ENCODE data around the gene FOXP1. TPM values are rescaled to one million over a fixed set of nuclear protein-coding genes. Genes with fewer than 3 reads are reported as not detected.
"Not testable (repeated sequence)": the region's sequence is repeated elsewhere in the genome, so short reads cannot be mapped to it uniquely, and the experiment has no call there.

The FOXP1 gene
- polyA plus RNA-seq, 4 donors, result 16.0 to 45.3 (median 39.0) TPM

DNA sequence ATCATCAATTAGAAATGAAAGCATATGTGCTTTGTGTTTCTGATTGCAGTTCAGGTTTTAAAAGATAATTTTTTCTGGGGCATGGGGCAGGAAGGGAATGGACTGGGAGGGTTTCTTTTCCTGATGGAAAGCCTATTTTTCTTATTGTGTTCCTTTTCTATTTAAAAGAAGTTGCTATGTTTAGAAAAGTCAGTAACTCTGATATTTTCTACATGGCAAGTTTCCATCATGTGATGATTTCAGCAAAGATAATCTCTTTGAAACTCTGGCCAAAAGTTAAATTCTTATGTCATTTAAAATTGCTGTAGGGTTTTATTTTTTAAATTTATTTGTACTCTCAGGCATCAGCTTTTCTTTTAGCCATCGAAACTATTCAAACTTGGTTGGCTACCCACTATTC lies 601.2 kb downstream of the FOXP1 start:
- DNase-seq (ENCODE audit: low read depth in 4 of 4, low spot score in 3 of 4), result no peak

DNA sequence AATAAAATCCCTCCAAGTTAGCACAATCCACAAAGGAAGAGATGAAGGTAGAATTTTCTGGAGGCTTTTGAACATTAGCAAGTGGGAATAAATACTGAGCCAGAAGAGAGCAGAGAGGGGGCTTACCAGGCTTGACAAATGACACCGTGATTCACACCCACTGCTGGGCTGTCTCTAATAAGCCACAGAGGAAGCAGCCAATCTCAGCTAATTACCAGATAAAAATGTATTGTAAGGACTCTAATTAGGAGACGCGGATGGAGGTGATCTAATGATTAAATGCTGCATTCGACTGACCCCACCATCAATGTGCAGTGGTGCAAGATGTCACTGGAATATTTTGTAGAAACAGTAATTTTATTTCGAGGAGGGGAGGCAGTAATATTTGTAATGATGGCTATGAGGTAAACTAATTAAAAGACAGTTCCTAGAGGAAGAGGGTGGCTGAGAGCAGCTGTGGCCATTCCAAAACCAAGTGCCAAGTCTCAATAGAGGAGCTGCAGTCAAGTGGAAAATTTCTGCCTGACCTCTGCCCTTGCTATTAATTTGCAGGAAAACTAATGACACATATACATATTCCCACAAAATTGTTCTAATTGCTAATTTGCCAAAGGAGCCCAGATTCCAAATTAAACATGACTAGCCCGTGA lies 602.2 kb downstream of the FOXP1 start:
- no peak for DNase-seq (ENCODE audit: low read depth in 4 of 4, low spot score in 3 of 4)

DNA sequence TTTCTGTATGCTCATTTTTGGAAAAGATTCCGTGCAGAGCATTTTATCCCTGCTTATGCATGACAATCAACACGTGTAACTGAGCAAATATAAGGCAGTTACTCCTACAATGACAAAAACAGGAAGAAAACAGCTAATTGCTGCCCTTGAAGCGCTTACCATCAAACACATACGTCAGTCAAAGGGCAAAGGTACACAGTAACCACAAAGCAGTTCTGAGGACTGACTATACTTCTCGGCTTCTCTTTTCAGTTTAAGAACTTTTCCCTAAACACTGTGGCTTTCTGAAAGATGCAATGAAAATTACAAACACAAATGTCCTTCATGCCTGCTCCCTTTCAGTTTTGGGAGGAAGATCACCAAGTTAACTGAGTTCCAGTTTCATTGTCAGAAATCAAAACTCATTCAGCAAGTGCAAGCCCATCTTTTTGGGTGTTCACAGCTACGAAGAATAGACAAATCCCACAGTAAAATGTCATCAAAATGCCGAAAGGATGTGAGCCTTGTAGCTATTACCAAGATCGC lies 602.8 kb downstream of the FOXP1 start:
- no peak for DNase-seq (ENCODE audit: low read depth in 4 of 4, low spot score in 3 of 4)

DNA sequence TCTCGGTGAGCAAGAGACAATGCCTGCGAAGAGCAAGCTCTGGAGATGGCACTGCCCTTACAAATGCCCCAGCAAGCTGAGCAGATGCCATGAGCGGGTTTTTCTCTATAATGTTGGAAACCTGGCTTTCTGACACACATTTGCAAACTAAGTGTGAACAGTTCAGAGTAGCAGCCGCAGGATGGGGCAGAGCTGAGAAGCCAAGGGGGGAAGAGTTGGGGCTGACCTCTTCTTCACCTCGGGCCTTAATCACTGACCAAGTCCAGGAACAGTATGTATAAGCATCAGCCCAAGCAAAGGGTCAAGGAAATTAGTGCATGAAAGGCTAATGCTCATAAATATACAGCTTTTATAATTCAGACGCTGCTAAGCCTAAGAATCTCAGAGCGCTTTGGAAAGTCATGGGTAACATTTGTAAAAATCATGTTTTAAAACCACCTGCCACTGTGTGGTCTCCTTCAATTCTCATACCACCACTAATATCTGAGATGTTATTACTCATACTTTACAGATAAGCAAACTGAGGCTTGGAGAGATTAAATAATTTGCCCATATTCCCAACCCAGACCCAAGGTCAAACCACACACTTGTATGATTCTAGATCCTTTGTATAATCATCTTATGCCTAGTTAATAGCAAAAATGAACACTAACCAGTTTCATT lies 603.4 kb downstream of the FOXP1 start:
- no peak for DNase-seq (ENCODE audit: low read depth in 4 of 4, low spot score in 3 of 4)

DNA sequence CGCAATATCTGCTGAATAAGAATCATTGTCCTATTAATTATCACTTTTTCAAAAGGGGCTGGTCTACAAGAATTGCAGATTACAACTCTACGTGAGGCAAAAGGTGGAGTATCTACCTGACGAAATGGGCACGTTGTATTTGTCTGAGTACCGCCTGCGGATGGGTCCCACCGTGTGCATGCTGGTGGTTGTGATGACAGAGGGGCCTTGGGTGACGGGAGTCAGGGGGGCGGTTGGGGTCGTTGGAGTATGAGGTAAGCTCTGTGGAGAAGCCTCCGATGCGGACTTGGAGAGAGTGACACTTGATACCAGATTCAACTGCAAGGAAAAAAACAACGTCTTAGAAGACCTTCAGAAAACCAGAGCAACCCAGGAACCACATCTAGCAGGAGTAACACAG lies 605.8 kb downstream of the FOXP1 start:
- no peak for DNase-seq (ENCODE audit: low read depth in 4 of 4, low spot score in 3 of 4)

DNA sequence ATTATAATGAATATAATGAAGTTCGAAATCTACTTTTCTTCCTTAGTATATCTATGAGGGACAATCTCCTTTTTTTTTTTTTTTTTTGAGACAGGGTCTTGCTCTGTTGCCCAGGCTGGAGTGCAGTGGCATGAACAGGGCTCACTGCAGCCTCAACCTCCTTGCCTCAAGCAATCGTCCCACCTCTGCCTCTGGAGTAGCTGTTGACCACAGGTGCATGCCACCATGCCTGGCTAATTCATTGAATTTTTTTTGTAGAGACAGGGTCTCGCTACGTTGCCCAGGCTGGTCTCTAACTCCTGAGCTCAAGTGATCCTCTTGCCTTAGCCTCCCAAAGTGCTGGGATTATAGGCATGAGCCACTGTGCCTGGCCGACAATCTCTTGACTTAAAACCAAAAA lies 607.5 kb downstream of the FOXP1 start:
- DNase-seq (ENCODE audit: low read depth in 4 of 4, low spot score in 3 of 4), result not testable (repeated sequence)

DNA sequence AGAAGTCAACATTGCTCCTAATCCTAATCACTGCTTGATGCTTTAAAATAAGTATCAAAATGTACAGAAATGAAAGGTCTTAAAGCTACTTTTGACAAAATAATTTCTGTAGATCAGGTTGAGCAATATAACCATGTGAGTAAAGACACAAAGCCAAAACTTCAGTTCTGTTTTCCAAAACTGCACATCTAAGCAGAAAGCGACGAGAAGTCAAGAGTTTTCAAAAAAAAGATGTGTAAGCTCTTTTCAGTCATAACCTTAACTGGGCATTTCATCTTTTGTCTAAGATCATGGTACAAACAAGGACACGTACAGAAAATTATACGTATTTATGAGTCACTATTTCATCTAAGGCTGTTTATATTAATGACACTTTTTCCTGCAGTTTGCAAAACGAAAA lies 608.8 kb downstream of the FOXP1 start:
- DNase-seq (ENCODE audit: low read depth in 4 of 4, low spot score in 3 of 4), result no peak

DNA sequence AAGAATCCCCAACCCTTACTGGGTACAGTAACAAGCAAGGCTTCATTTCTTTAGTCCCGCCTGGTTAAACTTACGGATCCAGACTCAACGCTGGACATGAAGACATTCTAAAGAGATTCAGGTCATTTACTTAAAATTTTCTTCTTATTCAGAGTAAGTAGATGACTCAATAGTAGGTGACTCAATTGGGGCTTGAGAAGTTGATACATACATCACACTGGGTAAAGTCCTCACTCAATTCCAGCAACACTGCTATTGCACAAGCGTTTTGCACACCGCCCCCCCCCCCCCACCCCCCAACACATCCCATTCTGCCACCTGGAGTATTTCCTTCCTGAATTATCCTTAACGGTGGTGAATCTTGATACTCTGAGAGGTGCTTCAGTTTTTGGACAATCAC lies 610.0 kb downstream of the FOXP1 start:
- no peak for DNase-seq (ENCODE audit: low read depth in 4 of 4, low spot score in 3 of 4)

DNA sequence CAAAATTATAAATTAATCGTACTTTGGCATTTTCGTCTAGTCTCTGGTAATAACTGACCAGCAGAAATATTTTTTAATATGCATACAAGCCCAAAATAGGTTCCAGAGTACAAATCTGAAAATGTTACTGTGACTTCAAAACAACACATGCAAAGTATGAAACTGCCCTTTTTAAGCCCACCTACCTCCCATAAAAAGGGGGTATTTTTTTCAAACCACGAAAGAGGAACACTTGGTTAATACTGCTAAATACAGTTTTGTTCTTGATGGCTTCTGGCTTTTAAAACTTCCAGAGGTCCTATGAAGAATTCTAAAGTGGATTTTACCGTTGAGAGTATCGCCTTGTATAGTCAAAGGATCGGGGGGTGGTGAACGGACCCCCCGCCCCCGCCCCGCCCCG lies 610.7 kb downstream of the FOXP1 start:
- DNase-seq (ENCODE audit: low read depth in 4 of 4, low spot score in 3 of 4), result no peak

DNA sequence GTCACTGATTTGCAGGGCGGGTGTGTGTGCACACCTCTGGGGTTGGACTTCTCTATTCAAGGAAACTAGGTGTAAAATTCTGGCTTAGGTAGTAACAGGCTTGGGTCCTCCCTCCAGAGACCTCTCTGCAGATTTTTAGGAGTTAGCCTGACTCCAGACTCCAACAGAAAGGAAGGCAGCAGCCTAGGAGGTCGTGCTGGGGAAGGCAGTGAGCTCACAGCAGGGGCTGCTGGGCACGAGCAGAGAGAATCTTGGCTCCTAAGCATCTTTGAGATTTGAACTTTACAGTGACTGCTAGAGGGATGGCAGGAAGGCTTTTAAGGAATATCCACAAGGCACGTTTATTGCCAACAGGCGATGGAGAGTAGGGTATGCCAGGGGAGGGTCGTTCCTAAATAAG lies 612.6 kb downstream of the FOXP1 start:
- no peak for DNase-seq (ENCODE audit: low read depth in 4 of 4, low spot score in 3 of 4)

DNA sequence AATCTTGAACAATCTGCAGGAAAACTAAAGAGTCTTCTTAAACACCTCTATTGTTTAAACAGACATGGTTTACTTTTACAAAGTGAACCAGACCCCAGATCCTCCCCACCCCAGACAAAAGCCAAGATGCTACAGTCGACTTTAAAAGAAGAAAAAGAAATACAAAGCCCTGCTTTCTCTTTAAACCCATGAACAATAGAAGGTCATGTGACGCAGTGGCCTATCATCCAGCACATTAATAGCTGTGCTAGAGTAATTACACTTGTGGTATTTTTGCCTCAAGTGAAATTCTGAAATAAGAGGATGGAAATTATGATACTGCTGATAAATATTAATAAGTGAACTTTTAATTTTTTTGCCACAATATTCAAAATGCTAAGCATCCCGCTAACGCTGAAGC lies 613.4 kb downstream of the FOXP1 start:
- no peak for DNase-seq (ENCODE audit: low read depth in 4 of 4, low spot score in 3 of 4)

DNA sequence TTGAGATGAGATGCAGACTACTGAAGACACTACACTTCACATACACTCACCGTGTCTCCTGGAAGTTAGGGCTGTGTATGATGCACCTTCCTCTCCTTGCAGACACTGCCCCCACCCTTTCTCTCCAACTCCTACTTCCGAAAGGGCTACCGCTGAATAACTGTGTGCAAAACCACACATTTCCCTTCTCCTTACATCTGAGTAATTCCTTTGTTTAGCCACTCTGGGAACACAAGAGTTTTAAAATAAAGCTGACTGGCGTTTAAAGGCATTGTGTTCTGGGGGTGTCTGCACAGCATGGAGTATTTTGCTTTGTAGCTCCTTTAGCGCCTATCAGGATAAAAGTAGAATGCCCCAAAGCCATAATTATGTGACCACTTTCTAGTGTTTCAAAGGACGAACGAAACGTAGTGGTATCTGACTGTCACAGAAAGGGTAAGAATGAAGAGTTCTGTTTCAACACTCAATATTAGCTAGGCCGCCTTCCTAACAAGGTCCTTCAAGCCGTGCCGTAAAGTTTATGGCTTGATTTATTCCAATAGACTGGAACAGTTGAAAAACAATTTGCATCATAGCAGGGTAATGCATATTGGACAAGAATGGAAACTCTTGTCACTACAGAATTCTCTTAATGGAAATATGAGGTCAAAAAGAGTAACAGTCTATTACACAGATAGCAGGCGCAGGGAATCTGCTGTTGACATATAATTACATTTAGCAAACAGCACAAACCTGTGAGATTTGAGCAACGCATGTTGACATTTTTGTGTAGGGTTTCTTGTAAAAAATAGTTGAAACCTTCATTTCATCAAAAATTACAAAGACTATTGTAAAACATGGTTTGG lies 619.9 kb downstream of the FOXP1 start:
- DNase-seq (ENCODE audit: low read depth in 4 of 4, low spot score in 3 of 4), result no peak

DNA sequence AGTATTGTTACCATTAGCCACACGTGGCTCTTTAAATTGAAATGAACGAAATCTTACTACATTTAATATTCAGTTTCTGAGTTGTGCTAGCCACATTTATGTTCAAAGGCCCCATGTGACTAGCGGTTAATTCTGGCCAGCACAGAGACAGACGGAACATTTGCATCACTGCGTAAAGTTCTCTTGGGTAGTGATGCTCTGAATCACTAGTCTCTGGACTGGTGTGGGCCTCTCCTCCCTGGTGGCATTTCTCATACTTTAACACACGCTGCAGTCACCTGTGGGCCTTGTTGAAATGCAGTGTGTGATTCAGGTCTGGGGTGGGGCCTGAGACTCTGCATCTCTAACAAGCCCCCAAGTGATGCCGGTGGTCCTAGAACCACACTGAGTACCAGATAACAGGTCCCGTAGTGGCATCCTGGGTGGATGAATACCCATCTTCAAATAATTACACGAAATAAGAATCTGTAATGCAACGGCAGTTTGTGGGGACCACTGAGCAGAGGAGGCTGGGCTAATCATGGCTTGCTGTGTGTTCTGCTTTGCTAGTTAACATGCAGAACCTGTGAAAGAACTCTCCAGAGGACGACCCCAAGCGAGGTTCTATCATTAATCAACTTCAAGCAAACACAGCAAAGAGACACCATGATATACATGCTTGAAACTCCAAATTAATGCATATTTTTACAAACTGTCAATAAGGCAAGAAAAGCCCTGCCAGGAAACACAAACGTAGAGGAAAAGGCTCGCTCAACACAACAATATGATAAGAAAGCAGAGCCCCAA lies 623.8 kb downstream of the FOXP1 start:
- no peak for DNase-seq (ENCODE audit: low read depth in 4 of 4, low spot score in 3 of 4)

DNA sequence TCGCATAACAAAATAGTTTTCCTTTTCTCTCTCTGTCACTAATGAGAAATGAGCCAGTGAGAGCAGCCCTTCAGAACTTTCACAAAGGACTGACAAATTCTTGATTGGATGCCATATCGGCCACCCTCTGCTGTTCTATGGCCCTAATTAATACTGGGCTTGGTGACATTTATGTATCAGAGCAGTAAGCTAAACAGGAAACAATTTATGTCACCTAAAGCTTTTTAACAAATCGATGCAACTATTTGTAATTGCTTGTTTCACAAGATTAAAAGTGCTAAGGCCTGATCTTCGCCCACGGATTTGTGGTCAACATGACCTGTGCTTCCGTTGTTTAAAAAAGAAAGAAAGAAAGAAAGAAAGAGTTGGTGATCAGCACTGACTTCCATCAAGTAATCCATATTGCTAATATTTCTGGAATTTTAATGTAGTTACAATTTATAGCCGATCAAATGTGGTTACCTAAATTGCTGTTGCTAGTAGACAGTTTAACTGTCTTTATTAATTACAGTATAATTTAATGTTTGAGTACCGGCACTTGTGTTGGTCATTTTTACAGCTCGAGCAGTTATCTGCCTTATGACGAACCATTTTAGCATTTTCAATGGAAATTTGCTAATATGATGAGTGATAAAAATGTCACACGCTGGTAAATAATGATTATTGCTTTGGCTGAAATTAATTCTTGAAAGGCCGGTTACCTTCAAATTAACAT lies 631.3 kb downstream of the FOXP1 start:
- no peak for DNase-seq (ENCODE audit: low read depth in 4 of 4, low spot score in 3 of 4)

DNA sequence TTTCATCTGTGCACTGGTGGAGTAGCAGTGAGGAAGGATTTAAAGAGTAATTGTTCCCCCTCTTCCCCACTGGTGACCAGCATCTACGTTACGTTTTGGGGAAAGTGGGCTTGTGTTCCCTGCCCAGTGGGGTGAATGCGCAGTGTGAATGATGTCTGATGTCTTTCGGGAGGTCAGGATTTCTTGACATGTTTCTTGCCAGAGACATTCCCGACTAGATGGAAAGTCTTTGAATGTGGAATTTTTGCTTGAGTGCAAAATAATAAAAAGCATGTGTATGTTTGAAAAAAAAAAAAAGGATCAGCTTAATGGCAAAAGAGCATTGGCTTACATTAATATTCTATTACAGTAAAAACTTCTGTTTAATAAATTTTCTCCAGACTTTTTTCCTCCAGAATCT lies 632.2 kb downstream of the FOXP1 start:
- DNase-seq (ENCODE audit: low read depth in 4 of 4, low spot score in 3 of 4), result no peak

DNA sequence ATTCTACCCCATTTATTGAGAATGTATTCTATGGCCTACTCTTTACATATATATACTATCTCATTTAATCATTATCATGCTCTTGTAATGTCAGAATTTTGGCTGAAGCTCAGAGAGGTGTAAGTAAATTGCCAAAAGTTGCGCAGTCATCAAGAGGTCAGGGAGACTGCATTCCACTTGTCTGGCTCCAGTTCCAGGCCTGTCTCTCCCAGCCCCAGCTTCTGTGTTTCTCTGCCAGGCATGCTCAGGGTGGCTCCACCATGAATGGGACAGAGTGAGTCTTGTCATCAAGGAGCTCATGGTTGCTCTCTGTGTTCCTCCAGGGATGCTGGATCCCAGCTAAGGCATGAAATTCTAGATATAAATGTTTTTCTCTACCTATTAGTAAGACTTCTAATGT lies 635.9 kb downstream of the FOXP1 start:
- DNase-seq (ENCODE audit: low read depth in 4 of 4, low spot score in 3 of 4), result no peak

DNA sequence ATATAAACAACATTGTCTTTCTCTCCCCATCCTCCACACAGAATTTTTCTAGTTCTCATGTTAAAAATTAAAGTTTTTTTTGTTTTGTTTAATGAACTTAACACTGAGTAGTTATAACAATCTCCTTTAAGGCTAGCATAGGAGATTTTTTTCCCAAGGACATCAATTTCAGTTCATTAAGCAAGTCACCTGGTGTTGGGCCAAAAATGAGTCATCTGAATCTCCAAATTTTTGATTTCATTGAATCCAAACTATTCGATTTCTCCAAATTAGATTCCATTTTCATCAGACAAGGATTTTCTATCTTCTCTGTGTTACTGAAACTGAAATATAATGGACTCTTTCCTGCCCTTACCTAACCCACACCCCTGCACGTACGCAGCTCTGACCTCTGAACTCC lies 639.6 kb downstream of the FOXP1 start:
- no peak for DNase-seq (ENCODE audit: low read depth in 4 of 4, low spot score in 3 of 4)

DNA sequence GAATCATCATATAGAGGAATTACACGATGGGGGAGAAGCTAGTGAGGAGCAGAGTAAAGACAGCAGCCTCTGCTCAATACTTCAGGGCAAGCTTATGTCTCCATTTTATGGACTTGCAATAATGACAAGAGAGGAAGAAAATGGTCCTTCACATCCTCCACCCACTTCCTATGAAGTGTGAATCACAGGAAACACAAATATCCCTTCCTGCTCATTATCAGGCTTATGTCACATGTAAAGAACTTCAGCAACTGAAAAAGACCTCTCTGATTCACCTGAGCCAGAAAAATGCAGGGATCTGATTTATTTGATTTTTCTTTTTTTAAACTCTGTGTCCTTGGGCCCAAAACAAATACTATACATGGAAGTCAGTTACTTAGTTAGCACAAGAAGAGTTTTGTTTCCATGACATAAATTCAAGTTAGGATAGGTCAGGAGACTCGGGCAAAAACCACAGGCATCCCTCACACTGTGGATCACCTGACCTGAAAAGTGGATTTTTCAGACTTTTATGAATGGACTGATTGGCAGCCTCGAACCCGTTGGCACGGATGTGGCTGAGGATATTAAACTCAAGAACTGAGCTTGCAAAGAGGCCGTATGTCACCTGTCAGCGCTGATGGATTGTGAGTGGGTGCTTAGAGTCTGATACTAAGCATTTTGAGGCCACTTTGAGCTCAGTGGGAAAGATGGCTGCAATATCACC lies 650.3 kb downstream of the FOXP1 start:
- no peak for DNase-seq (ENCODE audit: low read depth in 4 of 4, low spot score in 3 of 4)

DNA sequence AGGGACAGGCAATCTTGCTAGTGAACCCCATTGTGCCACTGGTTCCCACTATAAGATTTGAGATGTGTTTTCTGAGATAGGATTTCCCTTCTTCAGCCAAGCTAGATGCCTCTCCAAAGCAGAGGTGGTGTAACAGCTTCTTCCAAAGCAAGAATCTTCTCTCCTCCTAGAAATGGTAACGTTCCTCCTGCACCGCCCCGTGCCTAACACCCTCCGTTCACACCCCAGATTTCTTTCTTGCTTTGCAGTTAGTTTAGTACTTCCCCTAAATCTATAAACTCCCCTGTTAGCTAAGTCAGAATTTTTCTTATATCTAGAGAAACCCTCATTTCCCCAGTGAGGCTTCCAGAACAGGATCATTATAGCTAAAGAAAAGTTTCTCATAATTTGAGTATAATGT lies 653.5 kb downstream of the FOXP1 start:
- DNase-seq (ENCODE audit: low read depth in 4 of 4, low spot score in 3 of 4), result no peak

DNA sequence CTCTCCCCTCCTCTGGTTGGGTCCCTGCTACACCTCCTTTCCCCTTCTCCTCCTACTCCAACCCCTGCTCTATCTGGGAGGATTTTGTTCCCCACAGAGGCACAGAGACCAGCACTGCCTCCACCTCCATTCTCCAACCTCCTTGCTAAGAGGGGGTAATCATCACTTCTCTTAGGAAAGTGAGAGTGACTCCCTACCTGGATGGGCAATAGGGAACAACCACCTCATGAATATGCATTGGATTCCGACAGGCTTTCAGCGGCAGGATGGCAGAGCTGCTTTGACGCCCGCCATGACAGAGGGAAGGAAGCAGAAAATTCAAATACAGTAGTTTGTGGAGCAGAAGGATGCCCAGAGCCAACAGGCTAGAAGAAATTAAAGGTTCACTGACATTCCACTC lies 656.3 kb downstream of the FOXP1 start:
- DNase-seq (ENCODE audit: low read depth in 4 of 4, low spot score in 3 of 4), result no peak

All from left renal pelvis (tissue), 4 donors.